Gastrocnemius medialis (tissue), 4 donors: ENCODE measurements around the gene TM2D3. TPM values are rescaled to one million over a fixed set of nuclear protein-coding genes. Genes with fewer than 3 reads are reported as not detected.

Experiments
- ATAC-seq, 2 donors: fragments of 150-250 bp; one replicate each; pipeline ENCODE4 v1.9.1; 2016
- DNase-seq, 2 donors: peaks; one replicate each; pipeline ENCODE4 v3.0.0-alpha.2; 2019
- H3K27ac ChIP-seq, 4 donors: fragments of 200-600 bp; sonication (generic); 1 replicate in 1 of 4; 2 replicates in 3 of 4; pipeline ENCODE4 v1.5.1; 2016 to 2018; ENCODE audit warnings: mild to moderate bottlenecking in 2 of 4, moderate library complexity in 1 of 4
- H3K27me3 ChIP-seq, 3 donors: fragments of 200-600 bp; sonication (generic) in 2 of 3; 1 replicate in 1 of 3; 2 replicates in 2 of 3; pipeline versions ENCODE4 v1.5.1 to v1.6.0; 2016 to 2019; ENCODE audit warnings: mild to moderate bottlenecking in 1 of 3, moderate library complexity in 1 of 3
- H3K36me3 ChIP-seq, 2 donors: fragments of 200-600 bp; sonication (generic) in 1 of 2; one replicate each; pipeline ENCODE4 v1.5.1; 2017 to 2018
- H3K4me1 ChIP-seq, 2 donors: fragments of 200-600 bp; sonication (generic) in 1 of 2; one replicate each; pipeline ENCODE4 v1.5.1; 2016 to 2017; ENCODE audit warnings: mild to moderate bottlenecking in 2 of 2
- H3K4me3 ChIP-seq, 4 donors: fragments of 200-600 bp; sonication (generic) in 3 of 4; 1 replicate in 1 of 4; 2 replicates in 3 of 4; pipeline ENCODE4 v1.5.1; 2016 to 2019; ENCODE audit warnings: mild to moderate bottlenecking in 2 of 4
- H3K9me3 ChIP-seq, 3 donors: fragments of 200-600 bp; sonication (generic) in 2 of 3; 1 replicate in 1 of 3; 2 replicates in 2 of 3; pipeline ENCODE4 v1.5.1; 2016 to 2019
- POLR2A ChIP-seq, 2 donors: fragments of 450-650 bp; IDR thresholded peaks; one replicate each; pipeline ENCODE4 v1.6.1; 2017; ENCODE audit warnings: antibody characterized with exemption in 2 of 2, mild to moderate bottlenecking in 2 of 2, moderate library complexity in 2 of 2
- in situ Hi-C, 4 donors: fragments of 200-750 bp; cut with MboI; loops; one replicate each; pipeline versions ENCODE4 v1.15.0 to v1.8.0; 2017; ENCODE audit warnings: low sequenced_read_pairs in 4 of 4
- intact Hi-C: fragments of 100-400 bp; cut with DNase I; formaldehyde crosslinking; loops from one replicate; pipeline ENCODE4 v1.15.1; 2023; ENCODE audit warnings: low total_unique reads
- total RNA-seq, 4 donors: library from RNA; depleted of rRNA; stranded (reverse); fragments of >200 nt; gene quantifications; one replicate each; pipeline versions ENCODE4 v1.1.0 to v1.2.3, GENCODE V29; 2016
- TF ChIP-seq, protein P1 (sequence below), 5 experiments: fragments of 450-650 bp in 3 of 5; fragments of 200-600 bp in 2 of 5; sonication (generic) in 2 of 5; IDR thresholded peaks in 4 of 5; conservative IDR thresholded peaks in 1 of 5; 1 replicate in 4 of 5; 2 replicates in 1 of 5; pipeline ENCODE4 v1.5.1; 2016 to 2019; ENCODE audit warnings: antibody characterized with exemption in 5 of 5, mild to moderate bottlenecking in 3 of 5, moderate library complexity in 3 of 5

The TM2D3 gene
- total RNA-seq, 4 donors from 2014 or later, result 41.5 to 101 (median 51.9) TPM

DNA sequence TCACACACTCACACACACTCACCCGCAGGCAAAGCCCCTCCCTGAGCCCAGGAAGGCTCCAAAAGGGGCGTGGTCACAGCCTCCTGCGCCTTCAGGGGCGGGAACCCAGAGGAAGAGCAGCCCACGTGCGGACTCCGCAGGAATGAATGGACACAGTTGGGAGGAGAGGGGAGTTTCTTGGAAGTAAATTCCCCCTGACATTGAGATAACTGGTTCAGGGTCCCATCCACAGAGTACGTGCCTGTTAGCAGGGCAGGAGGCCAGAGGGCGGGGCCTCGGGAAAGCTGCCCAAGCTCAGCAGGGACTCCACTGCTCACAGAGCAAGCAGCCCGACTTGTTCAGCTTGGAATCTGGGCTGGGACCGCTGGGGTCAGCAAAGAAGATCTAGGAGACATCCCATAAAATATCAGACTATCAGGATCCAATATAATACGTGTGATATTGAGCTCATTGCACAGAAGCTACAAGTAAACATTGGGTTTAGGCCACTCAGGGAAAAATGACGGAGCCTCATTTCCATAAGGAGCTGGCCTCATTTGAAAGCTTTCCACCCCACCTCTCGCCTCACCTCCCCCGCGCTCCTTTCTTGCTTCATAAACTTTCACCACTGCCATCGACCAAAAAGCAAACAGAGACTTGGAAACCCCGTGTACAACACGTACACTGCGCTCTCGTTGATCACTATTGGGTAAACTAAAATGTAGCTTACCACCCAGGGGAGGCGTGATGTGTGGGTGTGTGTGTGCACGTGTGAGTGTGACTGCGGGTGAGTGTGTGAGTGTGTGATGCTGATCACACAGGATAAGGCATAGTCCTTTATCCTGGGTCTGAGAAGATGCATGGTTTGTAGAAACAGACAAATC, 36.0 kb downstream of the TM2D3 start:
- H3K27me3 ChIP-seq, result no peaks in the 10 kb centered on the region
- TF ChIP-seq POLR2A (IDR thresholded peaks at IDR 0.05), result no peak
- TF ChIP-seq, protein P1, sequence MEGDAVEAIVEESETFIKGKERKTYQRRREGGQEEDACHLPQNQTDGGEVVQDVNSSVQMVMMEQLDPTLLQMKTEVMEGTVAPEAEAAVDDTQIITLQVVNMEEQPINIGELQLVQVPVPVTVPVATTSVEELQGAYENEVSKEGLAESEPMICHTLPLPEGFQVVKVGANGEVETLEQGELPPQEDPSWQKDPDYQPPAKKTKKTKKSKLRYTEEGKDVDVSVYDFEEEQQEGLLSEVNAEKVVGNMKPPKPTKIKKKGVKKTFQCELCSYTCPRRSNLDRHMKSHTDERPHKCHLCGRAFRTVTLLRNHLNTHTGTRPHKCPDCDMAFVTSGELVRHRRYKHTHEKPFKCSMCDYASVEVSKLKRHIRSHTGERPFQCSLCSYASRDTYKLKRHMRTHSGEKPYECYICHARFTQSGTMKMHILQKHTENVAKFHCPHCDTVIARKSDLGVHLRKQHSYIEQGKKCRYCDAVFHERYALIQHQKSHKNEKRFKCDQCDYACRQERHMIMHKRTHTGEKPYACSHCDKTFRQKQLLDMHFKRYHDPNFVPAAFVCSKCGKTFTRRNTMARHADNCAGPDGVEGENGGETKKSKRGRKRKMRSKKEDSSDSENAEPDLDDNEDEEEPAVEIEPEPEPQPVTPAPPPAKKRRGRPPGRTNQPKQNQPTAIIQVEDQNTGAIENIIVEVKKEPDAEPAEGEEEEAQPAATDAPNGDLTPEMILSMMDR (IDR thresholded peaks at IDR 0.05 in 4 of 5, conservative IDR thresholded peaks at IDR 0.05 in 1 of 5), result no peak
- H3K9me3 ChIP-seq, result no peaks in the 10 kb centered on the region
- intact Hi-C loops, result loop anchor here (2.0 kb wide), 1 partner anchor 25 kb away; no protein-coding TSS in a partner anchor
- peak overlapping the region; percentile 79 to 92 (median 81) for H3K27ac ChIP-seq
- peaks cover 84 to 95% of the 10 kb centered on the region in 2 donors for H3K4me1 ChIP-seq
- ATAC-seq (peak; percentile 14 to 26), DNase-seq (peak in 1 of 2 donors; percentile 73)
- in situ Hi-C loops, result no loop called here
- no peaks in the 10 kb centered on the region for H3K36me3 ChIP-seq
- peak overlapping the region in 3 of 4 donors; percentile 1 to 20 (median 6) for H3K4me3 ChIP-seq

GRCh38 chr15:101615414-101615985, 36.7 kb downstream of the TM2D3 start:
- peak overlapping the region; percentile 79 to 92 (median 81) for H3K27ac ChIP-seq
- H3K36me3 ChIP-seq, result no peaks in the 10 kb centered on the region
- no peak for TF ChIP-seq POLR2A (IDR thresholded peaks at IDR 0.05)
- TF ChIP-seq, protein P1 (IDR thresholded peaks at IDR 0.05 in 4 of 5, conservative IDR thresholded peaks at IDR 0.05 in 1 of 5), result no peak
- H3K4me1 ChIP-seq, result peaks cover 84 to 95% of the 10 kb centered on the region in 2 donors
- DNase-seq (peak; percentile 84 to 87), ATAC-seq (peak; percentile 70 to 71)
- in situ Hi-C loops (no loop called here), intact Hi-C loops (loop anchor here (2.0 kb wide), 1 partner anchor 25 kb away; no protein-coding TSS in a partner anchor)
- no peaks in the 10 kb centered on the region for H3K27me3 ChIP-seq
- H3K9me3 ChIP-seq, result no peaks in the 10 kb centered on the region
- H3K4me3 ChIP-seq, result peak overlapping the region in 3 of 4 donors; percentile 1 to 20 (median 6)

- ATAC-seq (no peak), DNase-seq (no peak)
- in situ Hi-C loops, result no loop called here
- peak overlapping the region; percentile 79 to 92 (median 81) for H3K27ac ChIP-seq
- H3K9me3 ChIP-seq, result no peaks in the 10 kb centered on the region
- intact Hi-C loops, result loop anchor here (2.0 to 5.0 kb wide), 2 partner anchors 26 to 38 kb away; partner anchors contain the start of gene TM2D3
- no peaks in the 10 kb centered on the region for H3K27me3 ChIP-seq
- no peak overlapping the region for H3K4me3 ChIP-seq
- H3K36me3 ChIP-seq, result no peaks in the 10 kb centered on the region
- TF ChIP-seq, protein P1 (IDR thresholded peaks at IDR 0.05 in 4 of 5, conservative IDR thresholded peaks at IDR 0.05 in 1 of 5), result no peak
- no peak for TF ChIP-seq POLR2A (IDR thresholded peaks at IDR 0.05)
- H3K4me1 ChIP-seq, result peaks cover 82 to 92% of the 10 kb centered on the region in 2 donors
These were observed 37.4 kb downstream of the TM2D3 start for GRCh38 chr15:101614761-101615160.

DNA sequence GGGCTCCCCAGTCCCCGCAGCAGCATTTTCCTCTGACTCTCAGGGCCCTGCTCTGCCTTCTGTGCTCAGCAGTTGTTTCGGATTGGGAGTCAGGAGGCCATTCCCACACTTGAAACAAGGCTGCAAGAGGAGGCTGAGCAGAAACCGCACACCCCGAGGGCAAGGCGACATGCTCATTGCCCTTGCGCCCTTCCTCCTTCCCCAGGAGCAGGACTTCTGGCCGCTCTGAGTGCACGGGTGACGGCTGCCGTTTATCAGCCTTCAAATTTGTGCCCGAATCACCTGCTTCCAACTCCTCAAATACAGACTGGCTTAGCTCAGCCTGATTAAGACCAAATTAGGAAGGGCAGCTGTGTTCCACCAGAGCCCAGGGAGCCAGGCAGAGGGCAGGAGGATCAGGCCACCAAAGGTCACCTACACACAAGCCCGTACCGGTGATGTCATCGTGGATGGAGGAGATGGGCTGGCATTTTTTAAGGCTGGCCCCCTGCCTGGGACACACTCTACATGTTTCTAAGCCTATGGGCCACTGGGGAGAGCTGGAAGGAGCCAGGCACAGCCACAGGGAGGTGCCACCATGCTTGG, 38.1 kb downstream of the TM2D3 start:
- DNase-seq (no peak), ATAC-seq (no peak)
- Histone ChIP-seq H3K9me3 (no peaks in the 10 kb centered on the region), H3K27ac (peak overlapping the region; percentile 79 to 92 (median 81)), H3K27me3 (no peaks in the 10 kb centered on the region), H3K4me3 (no peak overlapping the region), H3K36me3 (no peaks in the 10 kb centered on the region), H3K4me1 (peaks cover 75 to 85% of the 10 kb centered on the region in 2 donors)
- intact Hi-C loops (loop anchor here (2.0 to 5.0 kb wide), 2 partner anchors 27 to 38 kb away; partner anchors contain the start of gene TM2D3), in situ Hi-C loops (no loop called here)
- TF ChIP-seq, protein P1 (IDR thresholded peaks at IDR 0.05 in 4 of 5, conservative IDR thresholded peaks at IDR 0.05 in 1 of 5), result no peak
- TF ChIP-seq POLR2A (IDR thresholded peaks at IDR 0.05), result no peak
